Omental fat pad (tissue), 4 donors: ENCODE results near the gene TRMT2A. TPM values are rescaled to one million over a fixed set of nuclear protein-coding genes. Genes with fewer than 3 reads are reported as not detected.

Source experiments
- ATAC-seq: fragments of 150-250 bp; one replicate; pipeline ENCODE4 v1.9.1; 2016; ENCODE audit warnings: mild to moderate bottlenecking, moderate library complexity; ENCODE audit not compliant: low FRiP score
- DNase-seq: peaks from one replicate; pipeline ENCODE4 v3.0.0-alpha.2; 2019; ENCODE audit warnings: low spot score
- total RNA-seq, 4 donors: library from RNA; depleted of rRNA; stranded (reverse); fragments of >200 nt; gene quantifications; one replicate each; pipeline ENCODE4 v1.1.0, GENCODE V29; 2016
- TF ChIP-seq, protein P1 (sequence below), 3 donors: fragments of 450-650 bp; IDR thresholded peaks; one replicate each; pipeline ENCODE4 v1.5.1; 2016 to 2017; ENCODE audit warnings: antibody characterized with exemption in 3 of 3, mild to moderate bottlenecking in 3 of 3, moderate library complexity in 2 of 3

TRMT2A gene
- total RNA-seq, 4 donors from 2014 or later = 32.4 to 58.5 (median 49.0) TPM

DNA sequence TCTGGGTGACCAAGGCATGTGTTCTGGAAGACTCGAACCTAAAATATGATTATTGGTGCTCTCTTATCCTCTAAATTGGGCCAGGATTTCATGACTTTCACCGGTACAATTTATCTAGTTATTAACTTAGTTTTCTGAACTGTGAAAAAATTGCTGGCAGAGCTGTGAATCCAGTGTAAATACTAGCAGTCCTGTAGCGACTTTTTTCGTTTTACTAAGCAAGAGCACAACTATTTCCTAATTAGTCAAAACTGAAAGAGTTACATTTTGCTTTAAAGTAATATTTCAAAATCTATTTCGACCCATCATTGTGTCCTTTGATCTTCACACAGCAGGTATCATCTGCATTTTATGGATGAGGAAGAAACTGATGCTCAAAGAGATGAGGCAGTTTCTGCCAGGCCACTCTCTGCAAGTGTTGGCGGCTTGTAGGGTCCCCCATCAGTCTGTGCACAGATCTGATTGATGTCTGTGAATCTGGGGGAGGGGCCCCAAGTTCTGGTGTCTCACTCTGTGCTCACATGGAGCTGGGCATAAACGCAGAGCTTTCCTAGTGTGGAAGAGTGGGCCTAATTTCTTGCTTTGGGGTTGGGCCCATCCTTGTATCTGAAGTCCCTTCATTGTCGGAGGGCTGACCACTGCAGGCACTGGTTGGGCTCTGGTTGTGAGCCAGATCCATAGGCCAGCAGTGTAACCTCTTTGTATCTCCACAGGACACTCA lies 1.4 kb upstream of the TRMT2A start:
- ATAC-seq = no peak

DNA sequence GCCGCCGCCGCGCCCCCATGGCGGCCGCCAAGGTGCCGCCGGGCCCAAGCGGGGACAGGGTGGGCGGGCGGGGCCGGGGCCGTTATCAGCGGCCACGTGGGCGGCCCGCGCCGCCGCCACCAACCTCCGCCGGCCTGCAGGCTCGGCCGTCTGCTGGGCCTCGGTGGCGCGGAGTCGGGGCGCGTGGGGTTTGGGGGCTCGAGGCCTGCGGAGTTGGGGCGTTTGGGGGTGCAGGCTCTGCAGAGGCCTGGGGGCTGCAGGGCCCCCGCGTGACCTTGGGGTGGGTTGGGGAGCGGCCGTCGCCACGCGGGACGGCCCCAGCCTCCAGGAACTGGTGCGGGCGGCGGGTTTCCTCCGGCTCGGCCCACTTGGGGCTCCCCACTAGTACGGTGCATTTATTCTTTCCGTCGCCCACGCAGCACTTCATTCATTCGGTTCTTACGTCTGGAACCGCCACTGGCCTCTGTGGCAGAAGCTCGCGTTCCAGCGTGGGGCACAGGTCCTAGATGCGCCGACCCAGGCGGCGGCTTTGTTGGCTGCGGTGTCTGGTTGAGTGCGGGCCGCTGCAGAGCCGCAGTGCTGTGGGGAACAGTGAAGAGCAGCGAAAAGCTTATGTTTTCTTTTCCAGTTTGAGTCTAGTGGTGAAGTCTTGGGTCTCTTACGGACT lies 740 bp upstream of the TRMT2A start:
- ATAC-seq = peak; percentile 2

More for the DNA sequence above, 1.4 kb upstream of the TRMT2A start:
- no peak for DNase-seq
- TF ChIP-seq, protein P1, sequence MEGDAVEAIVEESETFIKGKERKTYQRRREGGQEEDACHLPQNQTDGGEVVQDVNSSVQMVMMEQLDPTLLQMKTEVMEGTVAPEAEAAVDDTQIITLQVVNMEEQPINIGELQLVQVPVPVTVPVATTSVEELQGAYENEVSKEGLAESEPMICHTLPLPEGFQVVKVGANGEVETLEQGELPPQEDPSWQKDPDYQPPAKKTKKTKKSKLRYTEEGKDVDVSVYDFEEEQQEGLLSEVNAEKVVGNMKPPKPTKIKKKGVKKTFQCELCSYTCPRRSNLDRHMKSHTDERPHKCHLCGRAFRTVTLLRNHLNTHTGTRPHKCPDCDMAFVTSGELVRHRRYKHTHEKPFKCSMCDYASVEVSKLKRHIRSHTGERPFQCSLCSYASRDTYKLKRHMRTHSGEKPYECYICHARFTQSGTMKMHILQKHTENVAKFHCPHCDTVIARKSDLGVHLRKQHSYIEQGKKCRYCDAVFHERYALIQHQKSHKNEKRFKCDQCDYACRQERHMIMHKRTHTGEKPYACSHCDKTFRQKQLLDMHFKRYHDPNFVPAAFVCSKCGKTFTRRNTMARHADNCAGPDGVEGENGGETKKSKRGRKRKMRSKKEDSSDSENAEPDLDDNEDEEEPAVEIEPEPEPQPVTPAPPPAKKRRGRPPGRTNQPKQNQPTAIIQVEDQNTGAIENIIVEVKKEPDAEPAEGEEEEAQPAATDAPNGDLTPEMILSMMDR (IDR thresholded peaks at IDR 0.05) = no peak

DNA sequence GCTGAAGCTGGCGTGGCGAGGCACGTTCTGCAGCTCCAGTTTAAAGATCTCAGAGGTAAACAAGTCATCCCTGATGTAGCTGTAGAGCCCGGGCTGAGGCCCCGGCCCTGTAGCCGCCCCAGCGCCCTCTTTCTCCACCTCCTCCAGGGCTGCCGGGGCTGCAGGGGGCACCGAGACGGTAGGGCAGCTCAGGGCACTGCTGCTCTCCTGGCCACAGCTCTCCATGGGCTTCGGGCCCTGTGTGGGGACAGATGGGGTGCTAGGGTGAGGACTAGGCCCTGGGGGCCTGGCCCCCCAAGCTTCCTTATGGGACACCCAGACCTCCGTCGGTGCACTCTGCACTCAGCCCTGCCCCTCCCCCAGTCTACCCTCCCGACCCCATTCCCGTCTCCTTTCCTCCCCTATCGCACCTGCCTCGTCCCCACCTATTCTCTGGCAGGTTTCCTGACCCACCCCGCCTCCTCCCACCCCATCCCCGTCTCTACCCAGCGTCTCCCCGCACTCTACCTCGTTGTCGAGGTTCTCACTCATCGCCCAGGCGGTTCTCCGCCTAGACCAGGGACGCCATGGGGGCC lies 563 bp downstream of the TRMT2A start:
- no peak for DNase-seq
- no peak for ATAC-seq
- TF ChIP-seq, protein P1 (IDR thresholded peaks at IDR 0.05) = no peak

More for the DNA sequence above, 740 bp upstream of the TRMT2A start:
- no peak for DNase-seq
- TF ChIP-seq, protein P1 (IDR thresholded peaks at IDR 0.05) = no peak

DNA sequence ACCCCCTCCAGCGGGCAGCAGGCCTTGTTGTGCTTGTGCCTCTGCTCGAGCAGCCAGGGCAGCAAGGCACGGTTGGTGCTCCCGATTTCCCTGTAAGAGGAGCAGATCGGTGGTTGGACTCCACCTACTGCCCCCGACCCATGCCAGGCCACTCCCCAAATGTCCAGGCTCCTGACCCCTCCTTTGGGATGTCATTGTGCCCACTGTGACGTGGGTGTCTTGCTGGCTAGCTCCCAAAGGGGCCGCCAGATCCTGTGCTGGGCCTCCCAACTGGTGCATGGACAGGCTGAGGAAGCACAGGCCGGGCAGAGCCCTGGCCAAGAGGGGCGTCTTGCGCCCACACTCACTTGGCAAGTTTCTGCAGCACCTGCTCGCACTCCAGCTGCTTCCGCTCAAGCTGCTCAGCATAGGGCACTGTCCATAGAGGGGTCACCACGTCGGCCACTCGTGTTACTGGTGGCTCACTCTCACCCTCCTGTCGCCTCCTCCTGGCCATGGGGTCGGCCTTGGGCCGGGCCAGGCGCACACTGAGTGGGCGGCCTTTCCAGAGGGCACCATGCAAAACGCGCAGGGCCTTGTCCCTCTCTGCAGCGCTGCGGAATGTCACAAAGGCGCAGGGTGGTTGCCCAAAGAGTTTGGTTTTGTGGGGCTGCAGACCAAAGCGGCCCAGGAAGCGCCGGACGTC lies 1.2 kb downstream of the TRMT2A start, which contains the start of gene RANBP1:
Gene RANBP1 (plus strand): TSS at position 414 of the 685 bp plus-strand sequence. CDS start 81 bp downstream, at position 495.
- ATAC-seq = no peak
- TF ChIP-seq, protein P1 (IDR thresholded peaks at IDR 0.05) = no peak
- no peak for DNase-seq

DNA sequence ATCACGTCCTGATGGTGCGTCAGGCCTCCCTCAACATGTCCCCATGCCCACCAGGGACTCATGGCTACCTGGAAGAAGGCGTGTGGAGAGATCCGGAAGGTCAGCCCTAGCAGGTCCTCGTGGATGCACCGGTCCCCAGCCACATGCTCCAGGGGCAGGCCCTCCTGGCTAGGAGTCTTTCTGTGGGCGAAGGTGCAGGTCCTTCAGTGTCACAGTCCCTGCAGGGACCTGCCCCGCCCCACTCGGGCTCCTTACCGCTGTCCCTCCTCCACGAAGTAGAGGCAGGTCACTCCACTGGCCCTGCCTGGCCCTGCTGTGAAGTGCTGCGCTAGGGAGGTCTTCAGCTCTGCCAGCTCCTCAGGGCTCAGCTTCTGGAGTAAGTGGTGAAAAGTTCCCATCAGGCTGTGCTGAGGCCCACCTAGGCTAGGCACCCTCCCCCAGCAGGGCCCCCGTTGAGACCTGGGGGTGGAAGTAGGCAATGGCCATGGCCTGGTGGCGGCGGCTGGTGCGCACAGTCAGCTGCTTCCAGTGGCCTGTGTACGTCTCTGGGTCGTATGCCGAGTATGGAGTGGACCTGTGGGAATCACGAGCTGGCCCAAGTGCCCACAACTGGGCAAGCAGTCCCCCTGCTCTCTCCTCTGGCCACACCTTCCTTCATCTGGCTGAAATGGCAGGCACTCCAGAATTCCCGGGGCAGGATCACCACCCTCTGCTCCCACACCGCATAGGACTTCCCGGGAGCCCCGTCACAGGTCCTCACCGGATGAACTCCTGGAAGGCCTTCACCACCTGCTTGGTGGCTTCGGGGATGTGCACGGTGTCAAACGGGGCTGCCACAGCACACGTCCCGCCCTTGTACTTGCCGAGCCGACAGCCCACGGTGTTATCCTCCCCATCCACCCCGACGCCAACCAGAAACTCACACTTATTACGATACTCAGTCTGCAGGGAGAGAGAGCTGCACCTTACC lies 2.2 kb downstream of the TRMT2A start:
- no peak for DNase-seq
- no peak for ATAC-seq
- TF ChIP-seq, protein P1 (IDR thresholded peaks at IDR 0.05) = no peak
